ENCODE measurements around the gene CKAP4.

DNA sequence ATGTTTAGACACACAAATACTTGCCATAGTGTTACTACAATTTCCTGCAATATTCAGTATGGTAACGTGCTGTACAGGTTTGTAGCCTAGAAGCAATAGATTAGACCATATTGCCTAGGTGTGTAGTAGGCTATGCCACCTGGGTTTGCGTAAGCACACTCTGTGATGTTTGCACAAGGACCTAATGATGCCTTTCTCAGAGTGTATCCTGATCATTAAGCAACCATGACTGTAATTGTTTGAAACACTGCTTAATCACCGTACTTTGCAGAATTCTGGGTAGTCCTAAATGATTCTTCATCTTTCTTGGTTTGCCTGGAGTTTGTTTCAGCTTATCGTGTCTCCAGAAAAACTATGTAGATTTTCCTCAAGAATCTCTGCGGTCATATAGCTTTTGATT lies 43.5 kb upstream of the CKAP4 start:
- TF ChIP-seq, protein P1, sequence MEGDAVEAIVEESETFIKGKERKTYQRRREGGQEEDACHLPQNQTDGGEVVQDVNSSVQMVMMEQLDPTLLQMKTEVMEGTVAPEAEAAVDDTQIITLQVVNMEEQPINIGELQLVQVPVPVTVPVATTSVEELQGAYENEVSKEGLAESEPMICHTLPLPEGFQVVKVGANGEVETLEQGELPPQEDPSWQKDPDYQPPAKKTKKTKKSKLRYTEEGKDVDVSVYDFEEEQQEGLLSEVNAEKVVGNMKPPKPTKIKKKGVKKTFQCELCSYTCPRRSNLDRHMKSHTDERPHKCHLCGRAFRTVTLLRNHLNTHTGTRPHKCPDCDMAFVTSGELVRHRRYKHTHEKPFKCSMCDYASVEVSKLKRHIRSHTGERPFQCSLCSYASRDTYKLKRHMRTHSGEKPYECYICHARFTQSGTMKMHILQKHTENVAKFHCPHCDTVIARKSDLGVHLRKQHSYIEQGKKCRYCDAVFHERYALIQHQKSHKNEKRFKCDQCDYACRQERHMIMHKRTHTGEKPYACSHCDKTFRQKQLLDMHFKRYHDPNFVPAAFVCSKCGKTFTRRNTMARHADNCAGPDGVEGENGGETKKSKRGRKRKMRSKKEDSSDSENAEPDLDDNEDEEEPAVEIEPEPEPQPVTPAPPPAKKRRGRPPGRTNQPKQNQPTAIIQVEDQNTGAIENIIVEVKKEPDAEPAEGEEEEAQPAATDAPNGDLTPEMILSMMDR (IDR thresholded peaks at IDR 0.05) = no peak
- TF ChIP-seq POLR2AphosphoS5 (IDR thresholded peaks at IDR 0.05) = no peak

Data from transverse colon (tissue), 4 donors.